GM19025 (cell line): ENCODE results near the gene DGKE.

ENCODE experiments used
- ATAC-seq: cut with Tn5 transposase; IDR thresholded peaks from one replicate; pipeline ENCODE4 v1.9.1; 2021; ENCODE audit warnings: mild to moderate bottlenecking, low read depth, moderate library complexity; ENCODE audit not compliant: unreplicated experiment

The DGKE gene

GRCh38 chr17:56912105-56912999 is 78.4 kb downstream of the DGKE start:
- ATAC-seq, result no peak

- ATAC-seq, result no peak
Observed at GRCh38 chr17:56913000-56913311, 79.0 kb downstream of the DGKE start.

- peak; percentile 37 for ATAC-seq
Observed at GRCh38 chr17:56913353-56913866, 79.5 kb downstream of the DGKE start.

- peak; percentile 70 for ATAC-seq
Observed at GRCh38 chr17:56913867-56914580, 80.1 kb downstream of the DGKE start, which contains the start of gene TRIM25. TSS of gene TRIM25 (minus strand) at chr17:56914049. CDS start at chr17:56913988, 61 bp downstream.

- no peak for ATAC-seq
Observed at GRCh38 chr17:56914581-56915273, 80.8 kb downstream of the DGKE start.

- ATAC-seq, result no peak
Observed at GRCh38 chr17:56917559-56918296, 83.8 kb downstream of the DGKE start.

GRCh38 chr17:56918916-56919315 is 85.0 kb downstream of the DGKE start:
- no peak for ATAC-seq
